ENCODE measurements around the gene SPRR2E.
"Not testable (repeated sequence)": the region's sequence is repeated elsewhere in the genome, so short reads cannot be mapped to it uniquely, and the experiment has no call there.

Gene SPRR2E

GRCh38 chr1:153058826-153059784 lies 35.2 kb downstream of the SPRR2E start:
- DNase-seq = no peak

GRCh38 chr1:153058154-153058553 lies 36.2 kb downstream of the SPRR2E start:
- no peak for DNase-seq

- no peak for DNase-seq
These were observed 37.0 kb downstream of the SPRR2E start, which contains the start of gene SPRR2A for GRCh38 chr1:153057375-153057774. Gene SPRR2A (minus strand): TSS chr1:153057512. CDS start chr1:153056735, 777 bp downstream.

GRCh38 chr1:153056111-153056510 lies 38.2 kb downstream of the SPRR2E start:
- not testable (repeated sequence) for DNase-seq

GRCh38 chr1:153049211-153049610 lies 45.1 kb downstream of the SPRR2E start:
- DNase-seq = no peak
